ENCODE measurements around the gene LRRC3.
A peak's percentile ranks its signal among the peaks of the same experiment; 100 is the strongest.
"Not testable (repeated sequence)": the region's sequence is repeated elsewhere in the genome, so short reads cannot be mapped to it uniquely, and the experiment has no call there.

LRRC3 gene, protein sequence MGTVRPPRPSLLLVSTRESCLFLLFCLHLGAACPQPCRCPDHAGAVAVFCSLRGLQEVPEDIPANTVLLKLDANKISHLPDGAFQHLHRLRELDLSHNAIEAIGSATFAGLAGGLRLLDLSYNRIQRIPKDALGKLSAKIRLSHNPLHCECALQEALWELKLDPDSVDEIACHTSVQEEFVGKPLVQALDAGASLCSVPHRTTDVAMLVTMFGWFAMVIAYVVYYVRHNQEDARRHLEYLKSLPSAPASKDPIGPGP

DNA sequence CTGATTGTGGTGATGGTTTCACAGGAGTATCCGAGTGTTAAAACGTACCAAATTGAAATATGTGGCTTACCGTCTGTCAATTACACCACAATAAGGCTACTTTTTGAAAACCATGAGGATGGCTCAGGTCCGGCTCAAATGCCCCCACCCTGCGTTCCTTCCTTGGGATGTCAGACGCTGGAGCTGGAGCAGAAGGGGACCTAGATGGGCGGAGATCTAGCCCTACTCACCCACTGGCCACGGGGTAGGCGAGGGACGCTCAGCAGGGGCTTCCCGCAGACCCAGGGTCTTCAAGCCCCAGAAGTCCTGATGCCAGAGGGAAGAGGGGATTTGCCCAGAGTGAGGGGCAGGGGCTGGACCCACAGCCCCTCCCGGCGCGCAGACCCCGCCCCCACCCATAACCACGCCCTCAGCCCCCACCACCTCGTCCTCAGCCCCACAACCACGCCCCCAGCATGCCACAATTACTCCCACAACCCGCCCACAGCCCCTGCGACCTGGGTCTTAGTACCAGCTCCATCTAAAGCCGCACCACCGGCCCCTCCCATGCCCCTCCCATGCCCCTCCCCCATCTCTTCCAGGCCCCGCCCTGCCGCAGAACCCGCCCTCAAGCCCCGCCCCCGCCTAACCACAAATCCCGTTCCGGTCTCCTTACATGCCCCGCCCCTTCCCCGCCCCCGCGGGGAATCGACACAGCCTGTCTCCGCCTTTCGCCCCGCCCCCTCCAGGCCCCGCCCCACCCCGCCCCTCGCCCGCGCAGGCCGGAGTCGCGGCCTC, at the start of gene LRRC3:
Gene LRRC3, plus strand, starts transcription at position 764 of the 777 bp plus-strand sequence. CDS start 1,135 bp downstream, outside the sequence.
- peak; percentile 49 for DNase-seq

DNA sequence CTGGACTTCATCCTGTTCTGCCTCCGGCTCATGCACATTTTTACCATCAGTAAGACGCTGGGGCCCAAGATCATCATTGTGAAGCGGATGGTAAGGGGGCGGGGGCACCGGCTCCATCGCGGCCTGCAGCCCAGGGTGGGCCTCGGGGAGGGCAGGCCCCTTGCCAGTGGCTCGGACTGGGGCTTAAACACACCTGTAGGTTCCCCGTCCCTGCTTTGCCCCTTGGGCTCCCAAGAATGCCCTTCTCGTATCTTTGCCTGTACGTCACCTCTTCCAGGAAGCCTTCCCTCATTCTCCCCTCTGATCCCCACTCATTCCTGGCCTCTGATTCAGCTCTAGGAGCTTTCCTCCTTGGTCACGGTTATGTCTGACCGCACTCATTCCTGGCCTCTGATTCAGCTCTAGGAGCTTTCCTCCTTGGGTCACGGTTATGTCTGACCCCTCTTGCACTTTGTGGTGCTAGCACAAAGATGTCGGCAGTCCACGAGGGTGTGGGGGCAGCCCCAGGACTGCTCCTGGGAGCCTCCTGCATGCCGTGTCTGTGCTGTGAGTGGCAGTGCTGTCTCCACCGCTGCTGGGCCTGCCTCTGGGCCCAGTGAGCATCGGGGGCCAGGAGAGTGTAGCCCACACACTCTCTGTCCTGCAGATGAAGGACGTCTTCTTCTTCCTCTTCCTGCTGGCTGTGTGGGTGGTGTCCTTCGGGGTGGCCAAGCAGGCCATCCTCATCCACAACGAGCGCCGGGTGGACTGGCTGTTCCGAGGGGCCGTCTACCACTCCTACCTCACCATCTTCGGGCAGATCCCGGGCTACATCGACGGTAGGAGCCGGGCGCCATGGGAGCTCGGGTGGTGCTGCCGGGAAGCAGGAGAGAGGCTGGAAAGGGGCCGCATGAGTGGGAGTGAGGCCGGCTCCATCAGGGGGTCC, 49.1 kb upstream of the LRRC3 start:
- peak; percentile 83 for DNase-seq

DNA sequence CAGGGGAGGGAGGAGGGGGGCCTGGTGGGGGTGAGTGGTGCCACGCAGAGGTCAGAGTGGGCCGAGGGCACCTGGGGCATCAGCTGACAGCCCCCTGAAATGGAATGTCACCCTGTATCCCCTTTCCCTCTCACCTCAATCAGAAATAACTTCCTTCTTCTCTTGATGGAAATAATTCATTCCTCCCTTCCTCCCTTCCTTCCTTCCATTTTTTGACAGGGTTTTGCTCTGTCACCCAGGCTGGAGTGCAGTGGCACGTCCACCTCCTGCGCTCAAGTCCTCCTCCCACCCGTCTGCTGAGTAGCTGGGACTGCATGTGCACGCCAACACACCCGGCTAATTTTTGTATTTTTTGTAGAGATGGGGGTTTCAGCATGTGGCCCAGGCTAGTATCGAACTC, 48.4 kb upstream of the LRRC3 start:
- no peak for DNase-seq

DNA sequence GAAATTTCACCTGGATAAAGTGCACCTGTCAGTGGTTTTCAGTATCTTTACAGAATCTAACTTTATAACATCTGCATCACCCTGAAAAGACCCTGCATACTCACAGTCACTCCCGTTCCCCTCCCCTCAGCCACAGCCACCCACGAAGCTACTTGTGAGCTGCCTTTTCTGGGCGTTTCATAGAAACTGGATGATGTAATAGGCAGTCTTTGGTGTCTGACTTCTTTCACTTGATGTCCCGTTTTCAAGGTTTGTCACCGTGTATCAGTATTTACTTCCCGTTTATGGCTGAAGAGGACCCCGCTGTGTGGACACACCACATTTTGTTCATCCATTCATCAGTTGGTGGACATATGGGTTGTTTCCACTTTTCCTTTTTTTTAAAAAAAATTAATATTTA, 47.8 kb upstream of the LRRC3 start:
- DNase-seq: no peak

DNA sequence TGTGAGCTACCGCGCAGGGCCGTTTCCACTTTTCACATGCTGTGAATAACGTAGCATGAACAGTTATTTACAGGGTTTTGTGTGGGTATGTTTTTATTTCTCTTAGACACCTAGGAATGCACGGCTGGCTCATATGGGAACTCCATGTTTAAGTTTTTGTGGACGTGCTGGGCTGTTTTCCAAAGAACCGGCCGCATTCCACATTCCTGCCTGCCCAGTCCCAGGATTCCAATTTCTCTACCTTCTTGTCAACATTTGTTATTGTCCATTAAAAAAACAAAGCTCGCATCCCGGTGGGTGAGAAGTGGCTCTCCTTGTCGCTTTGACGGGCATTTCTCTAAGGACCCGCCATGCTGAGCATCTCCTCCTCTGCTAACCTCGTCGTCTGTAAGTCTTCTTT, 47.1 kb upstream of the LRRC3 start:
- no peak for DNase-seq

DNA sequence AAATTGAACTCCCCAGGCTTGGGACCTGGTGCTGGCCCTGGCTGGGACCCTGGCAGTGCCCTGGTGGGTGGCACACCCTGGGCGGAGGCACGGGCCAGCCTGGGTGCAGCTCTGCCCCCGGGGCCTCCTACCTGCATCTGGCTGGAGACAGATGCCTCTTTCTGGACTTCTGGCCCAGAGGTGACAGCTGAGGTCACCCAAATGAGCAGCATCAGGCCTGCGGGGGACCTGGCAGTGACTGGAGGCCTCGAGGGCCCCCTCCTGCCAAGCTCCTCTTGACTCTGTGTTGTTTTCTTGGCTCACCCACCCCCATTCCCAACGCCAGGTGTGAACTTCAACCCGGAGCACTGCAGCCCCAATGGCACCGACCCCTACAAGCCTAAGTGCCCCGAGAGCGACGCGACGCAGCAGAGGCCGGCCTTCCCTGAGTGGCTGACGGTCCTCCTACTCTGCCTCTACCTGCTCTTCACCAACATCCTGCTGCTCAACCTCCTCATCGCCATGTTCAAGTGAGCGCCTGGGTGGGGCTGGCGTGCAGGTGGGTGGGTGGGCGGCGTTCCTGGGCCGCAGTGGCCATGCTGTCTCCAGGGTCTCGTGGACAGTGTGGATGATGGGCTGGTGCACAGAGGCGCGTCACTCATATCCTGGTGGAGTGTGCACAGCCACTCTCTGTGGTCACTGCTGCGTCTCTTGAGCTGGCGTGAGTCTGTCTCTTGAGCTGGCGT, 41.6 kb upstream of the LRRC3 start:
- no peak for DNase-seq

DNA sequence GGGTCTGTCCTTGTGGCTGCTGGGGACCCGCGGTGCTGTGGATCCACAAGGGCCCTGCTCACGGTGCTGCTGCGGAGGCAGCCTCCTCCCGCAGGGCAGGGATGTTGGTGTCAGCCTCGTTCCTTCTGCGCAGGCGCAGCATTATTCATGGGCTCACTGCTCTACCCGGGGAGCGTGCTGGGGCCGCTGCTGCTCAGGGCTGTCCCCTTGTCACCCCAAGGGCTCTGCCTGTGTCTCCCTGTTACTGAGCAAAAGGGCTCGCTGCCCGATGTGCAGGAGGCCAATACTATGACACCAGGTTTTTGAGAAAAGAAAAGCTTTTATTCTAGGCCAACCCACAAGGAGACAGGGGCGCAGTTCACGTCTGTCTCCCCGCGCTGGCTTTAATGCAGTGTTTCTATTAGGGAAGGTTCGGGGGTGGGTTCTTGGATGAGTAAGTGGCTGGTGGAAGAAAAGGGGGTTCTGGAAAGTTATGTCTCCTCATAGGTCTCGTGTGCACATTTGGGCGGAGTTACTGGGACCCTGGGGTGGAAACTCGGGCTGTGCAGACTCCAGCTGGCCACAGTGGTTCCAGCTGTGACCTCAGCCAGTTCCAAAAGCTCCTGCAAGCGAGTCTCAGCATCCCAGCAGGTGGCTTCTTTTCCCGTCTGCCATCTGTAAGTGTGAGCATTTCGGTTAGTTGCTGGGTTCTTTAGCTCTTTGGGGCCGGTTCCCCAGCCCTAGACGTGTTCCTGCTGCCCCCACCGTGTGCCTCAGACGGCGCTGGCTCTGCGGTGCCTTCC, 40.8 kb upstream of the LRRC3 start:
- DNase-seq: no peak

DNA sequence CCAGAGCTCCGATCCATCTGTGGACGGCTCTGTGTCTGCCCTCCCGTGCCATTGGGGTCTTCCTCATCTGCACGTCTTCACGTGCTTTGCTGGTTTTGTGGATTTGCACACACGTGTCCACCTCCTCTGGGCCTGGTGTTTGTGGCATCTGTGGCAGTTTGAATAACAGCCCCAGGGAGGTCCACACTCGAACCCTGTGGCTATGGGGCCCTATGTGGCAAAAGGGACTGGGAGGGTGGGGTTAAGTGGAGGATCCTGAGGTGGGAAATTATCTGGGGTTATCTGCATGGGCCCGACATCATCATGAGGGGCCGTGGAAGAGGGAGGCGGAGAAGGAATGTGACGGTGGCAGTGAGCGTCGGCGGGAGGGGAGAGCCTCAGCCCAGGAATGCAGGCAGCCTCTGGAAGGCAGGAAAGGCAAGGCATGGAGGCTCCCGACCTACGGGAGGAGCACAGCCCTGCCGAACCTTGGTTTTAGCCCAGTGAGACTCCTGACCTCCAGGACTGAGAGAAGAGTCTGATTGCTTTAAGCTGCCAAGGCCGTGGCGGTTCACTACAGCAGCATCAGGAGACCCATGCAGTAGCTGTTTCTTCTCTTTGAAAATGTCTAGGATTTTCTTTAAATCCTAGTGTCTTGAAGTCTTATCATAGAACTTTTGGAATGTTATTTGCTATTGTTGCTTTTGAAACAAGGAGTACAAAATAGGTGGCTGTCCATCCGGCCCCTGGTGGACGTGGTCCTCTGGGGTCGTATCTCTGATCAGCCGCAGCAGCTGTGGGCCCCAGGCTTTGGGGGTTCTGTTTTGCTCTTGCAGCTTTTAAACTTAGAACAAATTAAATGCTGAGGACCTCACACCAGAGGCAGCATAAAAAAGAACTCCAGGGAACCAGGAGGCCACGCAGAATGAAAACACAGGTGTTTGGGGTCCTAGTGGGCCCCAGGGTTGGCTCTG, 40.0 kb upstream of the LRRC3 start:
- no peak for DNase-seq

DNA sequence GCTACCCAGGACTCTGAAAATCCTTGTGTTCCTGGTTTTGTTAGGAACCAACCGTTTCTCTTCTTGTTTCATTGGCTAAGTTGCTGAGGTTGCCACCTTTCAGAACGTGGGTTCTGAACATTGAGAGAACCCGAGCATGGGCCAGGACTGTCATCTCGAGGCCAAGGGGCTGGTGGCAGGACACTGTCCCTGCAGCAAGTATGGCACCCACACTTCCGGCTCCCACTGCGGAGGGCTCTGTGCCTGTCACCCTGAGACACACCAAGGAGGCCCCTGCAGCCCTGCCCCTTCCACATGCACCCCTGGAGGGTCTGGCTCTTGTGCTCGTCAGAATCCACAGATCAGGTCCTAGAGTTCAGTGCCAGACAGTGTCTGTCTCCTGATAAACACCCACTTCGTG, 39.1 kb upstream of the LRRC3 start:
- no peak for DNase-seq

DNA sequence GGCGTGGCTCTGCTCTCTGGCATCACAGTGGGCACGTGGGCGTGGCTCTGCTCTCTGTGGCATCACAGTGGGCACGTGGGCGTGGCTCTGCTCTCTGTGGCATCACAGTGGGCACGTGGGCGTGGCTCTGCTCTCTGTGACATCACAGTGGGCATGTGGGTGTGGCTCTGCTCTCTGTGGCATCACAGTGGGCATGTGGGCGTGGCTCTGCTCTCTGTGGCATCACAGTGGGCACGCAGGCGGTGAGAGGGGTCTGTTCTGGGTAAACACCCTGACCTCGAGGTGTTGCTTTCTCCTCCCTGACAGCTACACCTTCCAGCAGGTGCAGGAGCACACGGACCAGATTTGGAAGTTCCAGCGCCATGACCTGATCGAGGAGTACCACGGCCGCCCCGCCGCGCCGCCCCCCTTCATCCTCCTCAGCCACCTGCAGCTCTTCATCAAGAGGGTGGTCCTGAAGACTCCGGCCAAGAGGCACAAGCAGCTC, 37.6 kb upstream of the LRRC3 start:
- not testable (repeated sequence) for DNase-seq

DNA sequence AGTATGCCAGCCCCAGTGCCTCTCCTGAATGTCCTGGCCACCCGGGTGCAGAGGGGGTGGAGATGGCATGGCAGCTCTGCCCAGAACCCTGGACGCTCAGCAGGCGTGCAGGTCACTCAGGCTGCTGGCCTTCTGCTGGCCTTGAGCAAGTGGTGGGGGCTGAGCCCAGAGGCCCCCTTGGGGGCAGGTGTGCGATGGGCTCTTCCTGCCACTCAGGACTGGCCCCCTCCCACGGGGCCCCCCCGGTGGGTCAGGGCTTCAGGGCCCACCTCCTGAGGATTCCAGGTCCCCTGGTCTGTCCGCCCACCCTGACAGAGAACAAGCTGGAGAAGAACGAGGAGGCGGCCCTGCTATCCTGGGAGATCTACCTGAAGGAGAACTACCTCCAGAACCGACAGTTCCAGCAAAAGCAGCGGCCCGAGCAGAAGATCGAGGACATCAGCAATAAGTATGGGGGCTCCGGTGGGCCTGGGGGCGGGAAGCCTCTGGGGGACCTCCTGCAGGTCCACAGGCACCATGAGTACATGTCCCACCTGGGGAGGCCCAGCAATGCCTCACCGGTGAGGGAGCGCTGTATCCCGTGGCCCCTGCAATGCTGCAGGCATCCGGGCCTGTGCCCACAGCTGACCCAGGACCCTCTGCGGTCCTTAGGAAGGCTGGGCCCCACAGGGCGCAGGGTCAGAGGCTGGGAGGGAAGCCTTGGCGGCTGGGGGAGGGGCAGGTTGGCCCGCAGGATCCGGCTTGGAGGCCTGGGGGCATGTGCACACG, 37.0 kb upstream of the LRRC3 start:
- DNase-seq: no peak

DNA sequence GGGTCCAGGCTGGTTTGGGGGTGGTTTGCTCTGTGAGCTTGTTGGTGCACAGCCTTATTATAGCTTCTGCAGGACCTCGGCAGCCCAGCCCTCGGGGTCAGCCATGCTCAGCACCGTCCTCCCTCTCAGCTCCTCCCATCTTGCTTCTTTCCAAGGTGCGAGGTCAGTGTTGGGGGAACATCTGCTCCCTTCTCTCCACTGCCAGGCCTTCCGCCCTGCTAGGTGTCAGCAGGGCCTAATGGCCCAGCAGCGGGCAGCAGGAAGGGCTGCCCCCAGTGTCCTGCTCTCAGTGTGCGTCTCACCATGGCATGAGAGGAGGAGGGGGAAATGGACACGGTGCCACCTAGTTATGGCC, 36.5 kb upstream of the LRRC3 start:
- DNase-seq: no peak

DNA sequence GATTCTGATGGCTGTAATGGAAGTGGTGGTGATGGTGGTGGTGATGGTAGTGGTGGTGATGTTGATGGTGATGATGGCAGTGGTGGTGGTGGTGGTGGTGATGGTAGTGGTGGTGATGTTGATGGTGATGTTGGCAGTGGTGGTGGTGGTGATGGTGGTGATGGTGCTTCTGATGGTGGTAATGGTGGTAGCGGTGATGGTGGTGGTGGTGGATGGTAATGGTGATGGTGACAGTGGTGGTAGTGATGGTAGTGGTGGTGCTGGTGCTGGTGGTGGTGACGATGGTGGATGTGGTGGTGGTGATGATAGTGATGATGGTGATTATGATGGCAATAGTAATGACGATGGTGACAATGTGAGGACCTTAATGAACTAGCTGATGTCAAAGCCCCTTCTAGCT, 35.6 kb upstream of the LRRC3 start:
- no peak for DNase-seq

DNA sequence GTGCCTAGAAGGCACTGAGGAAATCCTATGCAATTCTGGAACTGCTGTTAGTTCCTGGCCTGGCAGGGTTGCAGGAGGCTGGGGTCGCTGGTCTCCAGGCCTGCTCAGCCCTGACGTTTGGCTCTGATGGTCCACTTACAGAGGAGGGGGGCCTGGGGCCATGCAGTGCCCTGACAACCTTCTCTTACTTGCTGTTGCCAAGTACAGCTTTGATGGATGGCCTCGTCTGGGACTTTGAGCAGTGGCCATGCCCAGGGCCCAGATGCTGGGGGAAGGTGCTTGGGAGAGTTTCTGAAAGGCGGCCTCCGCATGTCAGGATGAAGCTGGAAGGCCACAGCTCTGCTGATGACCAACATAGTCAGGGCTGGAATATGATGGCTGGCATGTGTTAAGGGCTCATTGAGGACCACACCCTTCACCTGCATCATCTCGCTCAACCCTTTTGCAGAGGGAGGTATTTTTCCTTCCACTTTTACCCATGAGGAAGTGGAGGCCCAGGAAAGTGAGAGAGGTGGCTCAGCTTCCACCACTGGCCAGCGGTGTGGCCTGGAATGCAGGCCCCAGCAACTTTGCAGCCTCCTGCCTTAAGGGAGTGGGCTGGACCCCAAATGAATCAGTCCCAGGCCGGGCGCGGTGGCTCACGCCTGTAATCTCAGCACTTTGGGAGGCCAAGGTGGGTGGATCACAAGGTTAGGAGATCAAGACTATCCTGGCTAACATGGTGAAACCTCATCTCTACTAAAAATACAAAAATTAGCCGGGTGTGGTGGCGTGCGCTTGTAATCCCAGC, 34.7 kb upstream of the LRRC3 start:
- no peak for DNase-seq

DNA sequence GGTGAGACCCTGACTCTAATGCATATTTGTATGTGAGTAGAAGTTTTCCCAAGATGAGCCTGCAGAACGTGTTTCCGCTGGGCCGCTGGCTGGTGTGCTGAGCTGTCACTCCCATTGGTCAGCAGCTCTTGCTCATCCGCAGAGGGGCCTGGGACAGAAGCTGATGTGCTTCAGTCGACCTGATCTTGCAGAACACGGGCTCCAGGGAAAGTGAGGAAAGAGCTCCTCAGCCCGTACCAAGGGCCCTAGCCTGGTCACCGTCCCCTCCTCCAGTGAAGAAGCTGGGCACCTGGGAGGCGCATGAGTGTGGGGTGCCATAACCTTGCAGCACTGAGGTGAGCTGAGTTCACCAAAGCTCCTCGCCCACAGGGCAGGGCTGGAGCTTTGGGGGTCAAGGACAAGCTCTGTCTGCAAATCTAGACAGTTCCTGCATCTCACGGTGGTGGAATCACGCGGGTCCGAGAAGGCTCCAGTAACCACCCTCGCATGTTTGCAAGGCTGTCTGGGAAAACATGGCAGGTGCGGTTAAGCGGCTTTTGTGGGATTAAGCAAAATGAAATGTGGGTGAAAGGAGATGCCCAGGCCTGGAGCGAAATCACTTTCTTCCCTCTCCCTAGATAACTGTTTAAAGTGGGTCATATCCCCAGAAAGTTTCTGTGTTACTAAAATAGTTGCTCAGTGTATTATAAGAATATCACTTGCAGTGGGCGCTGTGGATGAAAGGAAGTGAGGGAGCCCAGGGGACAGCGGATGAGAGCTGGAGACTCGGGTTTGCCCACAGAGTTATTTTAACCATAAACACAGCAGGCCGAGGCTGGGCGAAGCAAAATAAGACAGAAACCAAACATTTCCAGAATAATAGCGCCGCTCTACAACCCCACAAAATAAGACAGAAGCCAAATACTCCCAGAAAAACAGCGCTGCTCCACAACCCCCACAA, 33.1 kb upstream of the LRRC3 start:
- no peak for DNase-seq

DNA sequence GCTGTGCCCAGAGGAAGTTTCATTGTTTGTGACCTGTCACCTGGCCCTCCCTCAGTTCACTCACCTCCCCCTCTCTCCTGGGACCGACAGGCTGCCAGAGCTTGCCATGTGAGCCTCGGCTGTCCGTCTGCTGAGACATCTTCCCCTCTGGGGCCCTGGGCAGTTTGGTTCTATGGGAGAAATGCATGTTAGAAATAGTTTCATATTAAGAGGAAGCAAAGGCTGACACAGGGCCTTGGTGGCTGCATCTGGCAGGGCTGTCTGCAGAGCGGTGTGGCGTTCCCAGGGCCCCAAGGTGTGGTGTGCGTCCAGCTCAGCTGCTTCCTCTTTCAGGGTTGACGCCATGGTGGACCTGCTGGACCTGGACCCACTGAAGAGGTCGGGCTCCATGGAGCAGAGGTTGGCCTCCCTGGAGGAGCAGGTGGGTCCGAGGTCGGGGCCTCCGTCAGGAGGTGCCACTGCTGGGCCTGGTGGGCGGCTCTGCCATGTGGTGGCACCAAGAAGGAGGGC, 31.9 kb upstream of the LRRC3 start:
- no peak for DNase-seq

DNA sequence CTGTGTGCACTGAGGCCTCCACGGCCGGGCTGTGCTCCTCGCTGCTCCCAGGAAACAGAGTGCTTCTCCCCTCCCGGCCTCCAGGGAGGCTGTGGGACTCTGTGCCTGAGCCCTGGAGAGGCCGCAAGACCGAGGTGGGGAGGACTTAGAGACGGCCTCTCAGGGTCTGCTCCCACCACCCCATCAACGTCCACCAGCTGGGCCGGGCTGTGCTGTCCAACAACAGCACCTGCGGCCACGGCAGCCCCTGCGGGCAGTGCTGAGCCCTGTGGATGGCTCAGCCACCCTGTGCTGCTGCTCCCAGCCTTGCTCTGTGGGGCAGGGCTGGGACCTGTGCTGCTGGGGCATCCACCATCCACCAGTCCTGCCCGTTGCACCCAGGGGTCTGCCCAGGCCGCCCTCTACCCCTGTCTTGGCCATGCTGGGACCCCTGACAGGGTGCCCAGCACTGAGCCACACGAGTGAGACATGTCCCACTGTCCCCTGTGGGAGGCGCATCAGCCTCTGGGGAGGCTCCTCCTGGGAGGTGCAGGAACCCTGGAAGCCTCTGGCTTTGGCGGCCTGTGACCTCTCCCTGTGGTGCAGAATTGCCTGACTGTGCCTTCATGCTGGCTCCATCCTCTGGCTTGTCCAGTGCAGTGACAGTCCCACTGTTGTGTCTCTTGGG, 31.2 kb upstream of the LRRC3 start:
- no peak for DNase-seq
